Measurements from ENCODE around the gene APOBEC3B.
"Not testable (repeated sequence)": the region's sequence is repeated elsewhere in the genome, so short reads cannot be mapped to it uniquely, and the experiment has no call there.

APOBEC3B gene

DNA sequence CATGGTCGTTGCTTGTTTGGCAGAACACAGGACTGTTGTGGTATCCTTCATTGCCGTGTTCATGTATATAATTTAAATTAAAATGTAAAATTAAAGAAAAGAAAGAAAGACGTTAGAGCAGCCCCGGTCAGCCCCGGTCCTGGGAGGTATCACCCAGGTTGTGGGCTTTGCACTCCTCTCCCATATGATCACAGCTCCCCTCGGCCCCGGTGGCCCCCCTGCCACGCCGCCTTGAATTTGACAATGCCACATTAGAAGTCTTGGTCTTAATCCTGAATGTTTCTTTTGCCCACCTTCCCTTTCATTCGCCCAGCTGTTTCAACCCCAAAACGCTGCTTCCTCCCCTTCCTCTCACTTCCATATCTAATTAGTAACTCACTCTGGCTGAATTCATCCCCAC, 13.3 kb upstream of the APOBEC3B start:
- DNase-seq: no peak

DNA sequence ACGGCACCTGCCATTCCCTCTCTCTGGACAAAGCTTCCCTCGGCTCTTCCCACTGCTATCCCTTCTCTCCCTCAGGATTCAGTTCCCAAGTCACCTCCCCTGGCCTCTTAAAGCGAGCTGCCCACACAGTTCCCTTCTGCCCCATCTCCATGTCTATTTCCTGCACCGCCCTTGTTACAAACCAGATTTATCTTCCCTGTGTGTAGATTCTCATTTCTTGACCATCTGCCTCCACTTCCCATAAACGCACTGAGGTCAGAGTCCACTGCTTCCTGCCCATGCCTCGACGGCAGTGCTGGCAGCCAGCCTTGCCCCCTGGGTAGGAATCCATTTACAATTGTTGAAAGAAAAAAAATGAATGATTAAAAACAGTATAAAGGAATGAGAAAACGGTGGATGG, 11.6 kb upstream of the APOBEC3B start:
- no peak for DNase-seq

GRCh38 chr22:38971202-38971601, 10.9 kb upstream of the APOBEC3B start:
- no peak for DNase-seq

- no peak for DNase-seq
Observed at GRCh38 chr22:38971791-38972190, 10.4 kb upstream of the APOBEC3B start.

GRCh38 chr22:38972558-38972957, 9.6 kb upstream of the APOBEC3B start:
- no peak for DNase-seq

GRCh38 chr22:38973289-38974169, 8.6 kb upstream of the APOBEC3B start:
- peak; percentile 53 to 65 for DNase-seq

DNA sequence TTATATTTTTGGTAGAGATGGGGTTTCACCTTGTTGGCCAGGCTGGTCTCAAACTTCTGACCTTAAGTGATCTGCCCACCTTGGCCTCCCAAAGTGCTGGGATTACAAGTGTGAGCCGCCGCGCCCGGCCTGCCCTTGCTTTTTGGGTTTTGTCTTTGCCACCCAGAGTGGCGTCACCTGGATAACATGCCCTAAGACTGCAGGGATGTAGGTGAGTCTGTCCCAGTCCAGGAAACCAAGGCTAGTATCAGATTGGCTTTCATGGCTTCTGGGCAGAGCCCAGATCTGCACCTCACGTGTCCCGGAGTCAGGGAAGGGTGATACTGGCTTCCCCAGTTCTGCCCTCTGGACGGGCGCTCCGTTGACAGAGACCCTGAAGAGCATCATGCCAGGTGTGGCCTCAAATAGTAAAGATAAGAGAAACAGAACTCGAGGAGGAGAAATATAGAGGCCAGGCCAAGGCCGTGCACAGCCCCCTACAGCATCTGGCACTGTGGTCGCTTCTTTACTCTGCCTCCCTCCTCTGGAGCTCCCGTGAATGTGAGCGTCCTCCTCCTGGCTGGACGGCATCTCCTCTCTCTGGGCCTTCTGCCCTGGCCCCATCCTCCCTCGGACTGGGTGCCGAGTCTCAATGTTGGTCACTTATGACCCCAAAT, 7.8 kb upstream of the APOBEC3B start:
- no peak for DNase-seq

GRCh38 chr22:38974826-38975175, 7.3 kb upstream of the APOBEC3B start:
- DNase-seq: no peak

GRCh38 chr22:38977289-38977688, 4.9 kb upstream of the APOBEC3B start:
- DNase-seq: not testable (repeated sequence)

- DNase-seq: not testable (repeated sequence)
Observed at GRCh38 chr22:38980587-38980986, 1.6 kb upstream of the APOBEC3B start.

DNA sequence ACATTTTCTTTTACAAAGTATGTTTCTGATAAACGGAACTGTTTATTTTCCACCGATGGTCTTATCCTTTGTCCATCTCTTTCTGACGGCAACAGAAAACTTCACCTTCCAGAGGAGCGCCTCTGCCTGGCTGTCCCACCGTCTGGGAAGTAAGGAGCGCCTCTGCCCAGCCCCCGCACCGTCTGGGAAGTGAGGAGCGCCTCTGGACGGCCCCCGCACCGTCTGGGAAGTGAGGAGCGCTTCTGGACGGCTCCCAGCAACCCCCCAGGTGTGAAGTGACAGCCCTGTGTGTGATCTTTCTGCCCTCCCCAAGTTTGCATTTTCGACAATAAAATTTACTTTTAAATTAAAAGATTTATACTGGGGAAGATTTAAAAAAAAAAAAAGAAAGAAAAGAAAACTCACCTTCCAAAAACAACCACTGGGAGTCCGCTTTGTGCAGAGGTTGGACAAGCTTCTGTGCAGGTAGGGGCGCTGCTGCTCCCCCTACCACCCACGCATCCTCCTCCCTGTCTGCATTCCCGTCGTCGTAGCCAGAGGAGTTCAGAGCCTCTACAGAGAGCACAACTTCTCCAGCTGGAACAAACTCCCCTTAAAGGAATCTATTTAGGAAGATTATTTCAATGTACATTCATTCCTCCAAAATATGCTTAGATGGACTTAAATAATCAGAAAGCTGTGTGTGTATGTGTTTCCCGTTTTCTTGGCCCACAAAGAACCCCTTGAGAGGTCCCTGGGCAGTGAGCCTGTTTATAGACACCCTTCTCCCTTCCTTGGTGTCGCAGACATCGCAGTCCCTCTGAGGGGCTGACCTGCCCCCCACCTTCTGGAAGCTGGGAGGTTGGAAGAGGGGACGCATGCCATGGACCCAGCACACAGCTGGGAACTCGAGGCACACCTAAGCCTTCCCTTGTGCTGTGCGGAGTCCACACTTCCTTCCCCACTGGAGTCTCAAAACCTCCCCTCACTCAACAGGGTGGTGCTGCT, 849 bp upstream of the APOBEC3B start:
- DNase-seq: no peak

DNA sequence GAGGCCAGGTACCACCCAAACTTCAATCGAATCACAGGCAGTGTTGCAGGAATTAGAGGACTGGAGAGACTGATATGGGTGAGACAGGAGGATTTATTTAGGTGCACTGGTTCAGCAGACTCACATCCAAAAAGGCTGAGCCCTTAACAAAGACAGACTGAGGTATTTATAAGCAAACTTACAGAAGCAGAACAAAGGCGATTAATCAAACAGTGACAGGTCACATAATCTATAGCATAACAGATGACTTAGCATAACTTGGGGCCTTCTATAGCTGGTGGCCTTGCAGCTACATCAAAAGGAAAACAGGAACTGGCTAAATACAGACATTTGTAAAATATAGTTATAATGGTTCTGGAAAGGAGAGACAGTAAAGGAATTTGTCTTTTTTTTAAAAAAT, 2.1 kb downstream of the APOBEC3B start:
- no peak for DNase-seq

GRCh38 chr22:38984784-38985757, 2.9 kb downstream of the APOBEC3B start:
- DNase-seq: peak; percentile 85 to 87

DNA sequence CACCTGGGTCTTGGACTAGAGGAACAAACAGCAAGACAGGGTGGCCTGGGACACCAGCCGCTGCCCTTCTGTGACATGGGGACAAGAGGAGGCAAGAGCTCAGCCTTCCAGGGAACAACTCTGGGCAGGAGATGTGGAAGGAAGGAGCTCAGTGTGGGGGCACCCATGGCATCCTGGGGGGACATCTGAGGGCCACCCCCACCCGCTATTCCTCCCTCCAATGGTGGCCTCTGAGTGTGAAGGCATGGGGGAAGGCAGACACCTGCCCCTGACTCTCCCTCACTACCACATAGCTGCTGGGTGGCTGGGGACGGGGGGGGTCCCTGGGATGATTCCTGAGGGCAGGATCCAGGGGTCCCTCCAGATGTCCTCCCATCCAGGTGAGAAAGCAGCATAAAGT, 4.5 kb downstream of the APOBEC3B start:
- no peak for DNase-seq

DNA sequence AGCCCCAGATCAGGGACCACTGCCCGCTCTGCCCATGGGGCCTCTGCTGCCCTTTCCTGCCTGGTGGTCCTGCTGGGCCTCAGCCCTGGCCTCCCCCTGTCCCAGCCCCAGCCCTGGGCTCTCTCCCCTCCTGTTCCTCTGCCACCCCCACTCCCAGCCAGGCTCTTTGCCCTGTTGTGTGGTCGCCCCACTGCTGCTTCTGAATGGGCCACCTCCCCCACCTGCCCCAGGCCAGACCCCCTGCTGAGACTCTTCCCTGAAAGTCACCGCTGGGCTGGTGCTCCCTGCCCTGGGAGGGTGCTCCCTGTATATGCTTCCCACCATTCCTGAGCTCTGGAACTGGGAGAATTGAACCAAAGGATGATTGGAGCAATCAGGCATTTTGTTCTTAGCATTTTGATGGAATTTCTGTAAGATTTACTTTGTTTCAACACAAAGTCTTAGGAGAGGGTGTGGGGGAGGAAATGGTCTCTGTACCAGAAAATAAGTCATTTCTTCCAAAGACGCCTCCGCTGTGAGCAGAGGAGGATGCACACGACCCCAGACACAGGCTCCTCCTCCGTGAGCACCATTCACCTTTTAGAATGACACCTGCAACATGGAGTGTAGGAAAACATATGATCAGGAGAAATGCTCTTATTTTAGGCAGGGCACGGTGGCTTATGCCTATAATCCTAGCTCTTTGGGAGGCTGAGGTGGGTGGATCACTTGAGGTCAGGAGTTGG, 5.2 kb downstream of the APOBEC3B start:
- DNase-seq: no peak

GRCh38 chr22:38989466-38989865, 7.3 kb downstream of the APOBEC3B start:
- no peak for DNase-seq

DNA sequence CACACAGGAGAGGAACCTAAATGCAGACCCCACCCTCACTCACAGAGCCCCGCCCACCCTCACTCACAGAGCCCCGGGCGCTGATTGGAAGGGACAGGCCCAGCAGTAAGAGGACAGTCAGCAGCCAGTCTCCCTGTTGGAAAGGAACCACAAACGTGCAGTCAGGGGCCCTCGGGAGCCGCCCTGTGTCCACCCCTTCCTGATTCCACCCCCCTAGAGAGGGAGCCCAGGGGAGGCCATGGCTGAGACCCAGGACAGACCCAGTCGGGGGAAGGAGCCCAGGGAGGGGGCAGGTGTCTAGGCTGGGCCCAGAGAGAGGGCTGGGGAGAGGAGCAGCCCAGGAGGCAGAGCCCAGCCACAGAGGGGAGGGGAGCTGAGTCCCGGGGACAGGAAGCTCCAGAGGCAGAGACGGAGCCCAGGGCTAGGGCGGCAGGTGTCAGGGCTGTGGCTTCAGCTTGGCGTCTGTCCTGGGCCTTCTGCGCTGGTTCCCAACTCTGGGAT, 10.8 kb downstream of the APOBEC3B start:
- not testable (repeated sequence) for DNase-seq

- no peak for DNase-seq
Observed at GRCh38 chr22:38996105-38996504, 14.0 kb downstream of the APOBEC3B start.

DNA sequence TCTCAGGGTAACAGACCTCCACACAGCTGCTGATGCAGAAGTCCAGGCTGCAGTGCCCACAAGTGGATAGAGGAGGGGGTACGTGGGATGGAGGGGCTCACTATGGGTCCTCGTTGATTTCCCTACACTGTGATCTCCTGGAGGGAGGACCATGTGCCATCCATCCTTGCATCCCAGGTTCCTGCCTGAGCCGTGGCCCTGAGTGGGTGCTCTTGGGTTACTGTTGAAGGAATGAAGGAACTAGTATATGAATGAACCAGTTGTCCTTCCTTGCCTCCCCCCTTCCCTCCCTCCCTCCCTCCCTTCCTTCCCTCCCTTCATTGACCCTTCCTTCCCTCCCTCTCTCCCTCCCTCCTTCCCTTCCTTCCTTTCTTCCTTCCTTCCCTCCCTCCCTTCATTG, 15.4 kb downstream of the APOBEC3B start:
- no peak for DNase-seq

- peak; percentile 81 to 84 for DNase-seq
Observed at GRCh38 chr22:39003165-39003638, 21.1 kb downstream of the APOBEC3B start.

GRCh38 chr22:39007177-39007576, 25.0 kb downstream of the APOBEC3B start:
- DNase-seq: no peak

Data from CD4-positive, alpha-beta T cell treated with Interleukin-1 beta for 1 hour (primary cell).